ENCODE measurements around the gene DGKQ.

DNA sequence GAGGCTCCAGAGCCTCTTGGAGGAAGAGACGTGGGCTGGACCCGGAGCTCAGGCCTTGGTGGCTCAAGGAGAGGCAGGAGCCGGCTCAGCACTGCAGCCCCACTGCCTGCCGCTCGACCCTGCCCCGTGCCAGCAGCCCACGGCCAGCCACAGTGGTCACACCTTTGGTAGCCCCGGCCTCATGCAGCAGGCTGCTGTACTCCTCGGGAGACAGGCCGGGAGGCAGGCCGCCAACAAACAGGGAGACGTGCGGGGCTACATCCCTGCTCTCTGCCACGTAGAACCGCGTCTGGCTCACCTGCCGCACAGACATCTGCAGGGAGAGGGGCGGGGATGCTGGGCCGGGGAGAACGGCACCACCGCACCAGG is 7.6 kb downstream of the DGKQ start:
- no peak for TF ChIP-seq POLR2A (IDR thresholded peaks at IDR 0.05; ENCODE audit: low read length)
- TF ChIP-seq, protein P1, sequence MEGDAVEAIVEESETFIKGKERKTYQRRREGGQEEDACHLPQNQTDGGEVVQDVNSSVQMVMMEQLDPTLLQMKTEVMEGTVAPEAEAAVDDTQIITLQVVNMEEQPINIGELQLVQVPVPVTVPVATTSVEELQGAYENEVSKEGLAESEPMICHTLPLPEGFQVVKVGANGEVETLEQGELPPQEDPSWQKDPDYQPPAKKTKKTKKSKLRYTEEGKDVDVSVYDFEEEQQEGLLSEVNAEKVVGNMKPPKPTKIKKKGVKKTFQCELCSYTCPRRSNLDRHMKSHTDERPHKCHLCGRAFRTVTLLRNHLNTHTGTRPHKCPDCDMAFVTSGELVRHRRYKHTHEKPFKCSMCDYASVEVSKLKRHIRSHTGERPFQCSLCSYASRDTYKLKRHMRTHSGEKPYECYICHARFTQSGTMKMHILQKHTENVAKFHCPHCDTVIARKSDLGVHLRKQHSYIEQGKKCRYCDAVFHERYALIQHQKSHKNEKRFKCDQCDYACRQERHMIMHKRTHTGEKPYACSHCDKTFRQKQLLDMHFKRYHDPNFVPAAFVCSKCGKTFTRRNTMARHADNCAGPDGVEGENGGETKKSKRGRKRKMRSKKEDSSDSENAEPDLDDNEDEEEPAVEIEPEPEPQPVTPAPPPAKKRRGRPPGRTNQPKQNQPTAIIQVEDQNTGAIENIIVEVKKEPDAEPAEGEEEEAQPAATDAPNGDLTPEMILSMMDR (IDR thresholded peaks at IDR 0.05) = no peak
- TF ChIP-seq, protein P2, sequence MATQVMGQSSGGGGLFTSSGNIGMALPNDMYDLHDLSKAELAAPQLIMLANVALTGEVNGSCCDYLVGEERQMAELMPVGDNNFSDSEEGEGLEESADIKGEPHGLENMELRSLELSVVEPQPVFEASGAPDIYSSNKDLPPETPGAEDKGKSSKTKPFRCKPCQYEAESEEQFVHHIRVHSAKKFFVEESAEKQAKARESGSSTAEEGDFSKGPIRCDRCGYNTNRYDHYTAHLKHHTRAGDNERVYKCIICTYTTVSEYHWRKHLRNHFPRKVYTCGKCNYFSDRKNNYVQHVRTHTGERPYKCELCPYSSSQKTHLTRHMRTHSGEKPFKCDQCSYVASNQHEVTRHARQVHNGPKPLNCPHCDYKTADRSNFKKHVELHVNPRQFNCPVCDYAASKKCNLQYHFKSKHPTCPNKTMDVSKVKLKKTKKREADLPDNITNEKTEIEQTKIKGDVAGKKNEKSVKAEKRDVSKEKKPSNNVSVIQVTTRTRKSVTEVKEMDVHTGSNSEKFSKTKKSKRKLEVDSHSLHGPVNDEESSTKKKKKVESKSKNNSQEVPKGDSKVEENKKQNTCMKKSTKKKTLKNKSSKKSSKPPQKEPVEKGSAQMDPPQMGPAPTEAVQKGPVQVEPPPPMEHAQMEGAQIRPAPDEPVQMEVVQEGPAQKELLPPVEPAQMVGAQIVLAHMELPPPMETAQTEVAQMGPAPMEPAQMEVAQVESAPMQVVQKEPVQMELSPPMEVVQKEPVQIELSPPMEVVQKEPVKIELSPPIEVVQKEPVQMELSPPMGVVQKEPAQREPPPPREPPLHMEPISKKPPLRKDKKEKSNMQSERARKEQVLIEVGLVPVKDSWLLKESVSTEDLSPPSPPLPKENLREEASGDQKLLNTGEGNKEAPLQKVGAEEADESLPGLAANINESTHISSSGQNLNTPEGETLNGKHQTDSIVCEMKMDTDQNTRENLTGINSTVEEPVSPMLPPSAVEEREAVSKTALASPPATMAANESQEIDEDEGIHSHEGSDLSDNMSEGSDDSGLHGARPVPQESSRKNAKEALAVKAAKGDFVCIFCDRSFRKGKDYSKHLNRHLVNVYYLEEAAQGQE (IDR thresholded peaks at IDR 0.05) = no peak
- no peak for TF ChIP-seq CEBPB (IDR thresholded peaks at IDR 0.05)
- TF ChIP-seq, protein P3, sequence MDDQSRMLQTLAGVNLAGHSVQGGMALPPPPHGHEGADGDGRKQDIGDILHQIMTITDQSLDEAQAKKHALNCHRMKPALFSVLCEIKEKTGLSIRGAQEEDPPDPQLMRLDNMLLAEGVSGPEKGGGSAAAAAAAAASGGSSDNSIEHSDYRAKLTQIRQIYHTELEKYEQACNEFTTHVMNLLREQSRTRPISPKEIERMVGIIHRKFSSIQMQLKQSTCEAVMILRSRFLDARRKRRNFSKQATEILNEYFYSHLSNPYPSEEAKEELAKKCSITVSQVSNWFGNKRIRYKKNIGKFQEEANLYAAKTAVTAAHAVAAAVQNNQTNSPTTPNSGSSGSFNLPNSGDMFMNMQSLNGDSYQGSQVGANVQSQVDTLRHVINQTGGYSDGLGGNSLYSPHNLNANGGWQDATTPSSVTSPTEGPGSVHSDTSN (IDR thresholded peaks at IDR 0.05) = no peak
- TF ChIP-seq EP300 (IDR thresholded peaks at IDR 0.05) = no peak
- TF ChIP-seq RAD21 (conservative IDR thresholded peaks at IDR 0.05 in 1 of 2, IDR thresholded peaks at IDR 0.05 in 1 of 2) = no peak
- TF ChIP-seq, protein P4, sequence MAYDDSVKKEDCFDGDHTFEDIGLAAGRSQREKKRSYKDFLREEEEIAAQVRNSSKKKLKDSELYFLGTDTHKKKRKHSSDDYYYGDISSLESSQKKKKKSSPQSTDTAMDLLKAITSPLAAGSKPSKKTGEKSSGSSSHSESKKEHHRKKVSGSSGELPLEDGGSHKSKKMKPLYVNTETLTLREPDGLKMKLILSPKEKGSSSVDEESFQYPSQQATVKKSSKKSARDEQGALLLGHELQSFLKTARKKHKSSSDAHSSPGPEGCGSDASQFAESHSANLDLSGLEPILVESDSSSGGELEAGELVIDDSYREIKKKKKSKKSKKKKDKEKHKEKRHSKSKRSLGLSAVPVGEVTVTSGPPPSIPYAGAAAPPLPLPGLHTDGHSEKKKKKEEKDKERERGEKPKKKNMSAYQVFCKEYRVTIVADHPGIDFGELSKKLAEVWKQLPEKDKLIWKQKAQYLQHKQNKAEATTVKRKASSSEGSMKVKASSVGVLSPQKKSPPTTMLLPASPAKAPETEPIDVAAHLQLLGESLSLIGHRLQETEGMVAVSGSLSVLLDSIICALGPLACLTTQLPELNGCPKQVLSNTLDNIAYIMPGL (CRISPR knock-in tag; IDR thresholded peaks at IDR 0.05; ENCODE audit: borderline replicate concordance) = no peak
- TF ChIP-seq, protein P5, sequence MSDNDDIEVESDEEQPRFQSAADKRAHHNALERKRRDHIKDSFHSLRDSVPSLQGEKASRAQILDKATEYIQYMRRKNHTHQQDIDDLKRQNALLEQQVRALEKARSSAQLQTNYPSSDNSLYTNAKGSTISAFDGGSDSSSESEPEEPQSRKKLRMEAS (IDR thresholded peaks at IDR 0.05) = no peak
- no peak for TF ChIP-seq KDM1A (IDR thresholded peaks at IDR 0.05; ENCODE audit: low read depth)
- no peak for TF ChIP-seq SREBF2 (IDR thresholded peaks at IDR 0.05)
- TF ChIP-seq HDAC2 (IDR thresholded peaks at IDR 0.05) = no peak
- TF ChIP-seq JUN (IDR thresholded peaks at IDR 0.05) = no peak

All from A549 (cell line).